HFFc6 (cell line): ENCODE results near the gene TNIP1. TPM values are rescaled to one million over a fixed set of nuclear protein-coding genes. Genes with fewer than 3 reads are reported as not detected.

Experiments used
- DNase-seq: peaks from one replicate; pipeline ENCODE4 v3.0.0-alpha.2; 2018
- H3K27ac Mint-ChIP-seq: 2 replicates; pipeline ENCODE4 v1.8.0; 2020; ENCODE audit warnings: mild to moderate bottlenecking, mixed read lengths
- H3K27me3 Mint-ChIP-seq: 2 replicates; pipeline ENCODE4 v1.8.0; 2021; ENCODE audit warnings: mild to moderate bottlenecking, moderate library complexity, mixed read lengths; ENCODE audit not compliant: insufficient read depth
- H3K36me3 Mint-ChIP-seq: 2 replicates; pipeline ENCODE4 v1.8.0; 2021; ENCODE audit warnings: low read depth, mixed read lengths
- H3K4me1 Mint-ChIP-seq: 2 replicates; pipeline ENCODE4 v1.8.0; 2020; ENCODE audit warnings: low read depth, mixed read lengths
- H3K4me3 Mint-ChIP-seq: 2 replicates; pipeline ENCODE4 v1.8.0; 2020; ENCODE audit warnings: mild to moderate bottlenecking, moderate library complexity, mixed read lengths
- H3K9me3 Mint-ChIP-seq: 2 replicates; pipeline ENCODE4 v1.8.0; 2020; ENCODE audit warnings: mild to moderate bottlenecking, mixed read lengths
- CTCF ChIP-seq: fragments of 200-600 bp; sonication (generic); IDR thresholded peaks from 2 replicates; pipeline ENCODE4 v1.5.0; 2021; ENCODE audit warnings: antibody characterized with exemption, mild to moderate bottlenecking
- total RNA-seq, 6 experiments: library from RNA; stranded (reverse); fragmentation: NEBNext Ultra II Directional; extraction: Animal tissue kit (Norgen Biotek cat#: 25700); gene quantifications; 2 replicates in 1 of 6; 3 replicates in 5 of 6; pipeline ENCODE4 v1.2.3, GENCODE V29; 2021

TNIP1 gene
- total RNA-seq, 6 experiments from 2014 or later, result 81.5 to 105 (median 89.5) TPM

GRCh38 chr5:151074557-151074956, 6.3 kb downstream of the TNIP1 start:
- no peak for TF ChIP-seq CTCF
- no peaks in the 10 kb centered on the region for H3K9me3 Mint-ChIP-seq
- no peak overlapping the region for H3K4me3 Mint-ChIP-seq
- H3K27ac Mint-ChIP-seq, result peak overlapping the region; percentile 53
- H3K27me3 Mint-ChIP-seq, result no peaks in the 10 kb centered on the region
- H3K4me1 Mint-ChIP-seq, result peaks cover 85% of the 10 kb centered on the region
- no peak for DNase-seq
- H3K36me3 Mint-ChIP-seq, result peaks cover 32% of the 10 kb centered on the region

- H3K36me3 Mint-ChIP-seq, result peaks cover 28% of the 10 kb centered on the region
- peaks cover 85% of the 10 kb centered on the region for H3K4me1 Mint-ChIP-seq
- peak overlapping the region; percentile 88 for H3K27ac Mint-ChIP-seq
These were observed 7.6 kb downstream of the TNIP1 start for GRCh38 chr5:151073280-151073679.

GRCh38 chr5:151072630-151073025, 8.2 kb downstream of the TNIP1 start:
- TF ChIP-seq CTCF, result no peak
- peak; percentile 81 for DNase-seq
- no peaks in the 10 kb centered on the region for H3K27me3 Mint-ChIP-seq
- H3K4me3 Mint-ChIP-seq, result peak overlapping the region; percentile 67
- peaks cover 85% of the 10 kb centered on the region for H3K4me1 Mint-ChIP-seq
- peak overlapping the region; percentile 88 for H3K27ac Mint-ChIP-seq
- H3K9me3 Mint-ChIP-seq, result no peaks in the 10 kb centered on the region
- H3K36me3 Mint-ChIP-seq, result peaks cover 27% of the 10 kb centered on the region

More at GRCh38 chr5:151073280-151073679, 7.6 kb downstream of the TNIP1 start:
- no peak overlapping the region for H3K4me3 Mint-ChIP-seq
- no peaks in the 10 kb centered on the region for H3K27me3 Mint-ChIP-seq
- H3K9me3 Mint-ChIP-seq, result no peaks in the 10 kb centered on the region
- no peak for DNase-seq
- TF ChIP-seq CTCF, result no peak

- H3K27me3 Mint-ChIP-seq, result no peaks in the 10 kb centered on the region
- no peak for TF ChIP-seq CTCF
- no peak for DNase-seq
- no peaks in the 10 kb centered on the region for H3K9me3 Mint-ChIP-seq
- H3K36me3 Mint-ChIP-seq, result peaks cover 29% of the 10 kb centered on the region
- H3K27ac Mint-ChIP-seq, result peak overlapping the region; percentile 88
- H3K4me1 Mint-ChIP-seq, result peaks cover 82% of the 10 kb centered on the region
- H3K4me3 Mint-ChIP-seq, result peak overlapping the region; percentile 67
These were observed 8.8 kb downstream of the TNIP1 start for GRCh38 chr5:151071848-151072629.

GRCh38 chr5:151071021-151071420, 9.8 kb downstream of the TNIP1 start:
- no peaks in the 10 kb centered on the region for H3K27me3 Mint-ChIP-seq
- no peaks in the 10 kb centered on the region for H3K9me3 Mint-ChIP-seq
- no peak for TF ChIP-seq CTCF
- H3K4me1 Mint-ChIP-seq, result peaks cover 78% of the 10 kb centered on the region
- peak overlapping the region; percentile 73 for H3K27ac Mint-ChIP-seq
- peaks cover 18% of the 10 kb centered on the region for H3K36me3 Mint-ChIP-seq
- no peak for DNase-seq
- no peak overlapping the region for H3K4me3 Mint-ChIP-seq
